Omental fat pad (tissue), 4 donors: Measurements from ENCODE around the gene INPP5D. TPM values are rescaled to one million over a fixed set of nuclear protein-coding genes. Genes with fewer than 3 reads are reported as not detected.

ENCODE experiments used
- ATAC-seq: fragments of 150-250 bp; one replicate; pipeline ENCODE4 v1.9.1; 2016; ENCODE audit warnings: mild to moderate bottlenecking, moderate library complexity; ENCODE audit not compliant: low FRiP score
- DNase-seq: peaks from one replicate; pipeline ENCODE4 v3.0.0-alpha.2; 2019; ENCODE audit warnings: low spot score
- total RNA-seq, 4 donors: library from RNA; depleted of rRNA; stranded (reverse); fragments of >200 nt; gene quantifications; one replicate each; pipeline ENCODE4 v1.1.0, GENCODE V29; 2016
- TF ChIP-seq, protein P1 (sequence below), 3 donors: fragments of 450-650 bp; IDR thresholded peaks; one replicate each; pipeline ENCODE4 v1.5.1; 2016 to 2017; ENCODE audit warnings: antibody characterized with exemption in 3 of 3, mild to moderate bottlenecking in 3 of 3, moderate library complexity in 2 of 3

Gene INPP5D
- total RNA-seq, 4 donors from 2014 or later = 17.9 to 55.8 (median 27.6) TPM

DNA sequence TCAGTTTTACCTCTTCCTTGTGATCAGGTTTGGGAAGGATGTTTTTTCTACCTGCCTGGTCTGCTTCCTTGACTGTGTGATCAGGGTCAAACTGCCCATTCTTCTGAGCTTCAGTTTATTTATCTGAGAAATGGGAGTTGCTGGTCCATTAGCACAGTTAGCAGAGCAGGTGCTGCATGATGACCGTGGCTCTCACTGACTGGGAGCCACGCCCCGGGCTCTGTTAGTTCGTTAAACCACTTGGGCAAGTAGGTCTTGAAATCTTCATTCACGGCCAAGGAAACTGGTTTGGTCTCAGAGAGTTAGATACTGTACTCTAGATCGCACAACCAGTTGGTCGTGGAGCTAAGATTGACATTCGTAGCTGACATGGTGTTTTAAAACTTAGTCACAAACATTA lies 41.7 kb downstream of the INPP5D start:
- TF ChIP-seq, protein P1, sequence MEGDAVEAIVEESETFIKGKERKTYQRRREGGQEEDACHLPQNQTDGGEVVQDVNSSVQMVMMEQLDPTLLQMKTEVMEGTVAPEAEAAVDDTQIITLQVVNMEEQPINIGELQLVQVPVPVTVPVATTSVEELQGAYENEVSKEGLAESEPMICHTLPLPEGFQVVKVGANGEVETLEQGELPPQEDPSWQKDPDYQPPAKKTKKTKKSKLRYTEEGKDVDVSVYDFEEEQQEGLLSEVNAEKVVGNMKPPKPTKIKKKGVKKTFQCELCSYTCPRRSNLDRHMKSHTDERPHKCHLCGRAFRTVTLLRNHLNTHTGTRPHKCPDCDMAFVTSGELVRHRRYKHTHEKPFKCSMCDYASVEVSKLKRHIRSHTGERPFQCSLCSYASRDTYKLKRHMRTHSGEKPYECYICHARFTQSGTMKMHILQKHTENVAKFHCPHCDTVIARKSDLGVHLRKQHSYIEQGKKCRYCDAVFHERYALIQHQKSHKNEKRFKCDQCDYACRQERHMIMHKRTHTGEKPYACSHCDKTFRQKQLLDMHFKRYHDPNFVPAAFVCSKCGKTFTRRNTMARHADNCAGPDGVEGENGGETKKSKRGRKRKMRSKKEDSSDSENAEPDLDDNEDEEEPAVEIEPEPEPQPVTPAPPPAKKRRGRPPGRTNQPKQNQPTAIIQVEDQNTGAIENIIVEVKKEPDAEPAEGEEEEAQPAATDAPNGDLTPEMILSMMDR (IDR thresholded peaks at IDR 0.05) = no peak
- ATAC-seq (no peak), DNase-seq (no peak)

- TF ChIP-seq, protein P1 (IDR thresholded peaks at IDR 0.05) = no peak
- ATAC-seq = no peak
- no peak for DNase-seq
Measured at GRCh38 chr2:233105156-233105895, 45.2 kb downstream of the INPP5D start.

DNA sequence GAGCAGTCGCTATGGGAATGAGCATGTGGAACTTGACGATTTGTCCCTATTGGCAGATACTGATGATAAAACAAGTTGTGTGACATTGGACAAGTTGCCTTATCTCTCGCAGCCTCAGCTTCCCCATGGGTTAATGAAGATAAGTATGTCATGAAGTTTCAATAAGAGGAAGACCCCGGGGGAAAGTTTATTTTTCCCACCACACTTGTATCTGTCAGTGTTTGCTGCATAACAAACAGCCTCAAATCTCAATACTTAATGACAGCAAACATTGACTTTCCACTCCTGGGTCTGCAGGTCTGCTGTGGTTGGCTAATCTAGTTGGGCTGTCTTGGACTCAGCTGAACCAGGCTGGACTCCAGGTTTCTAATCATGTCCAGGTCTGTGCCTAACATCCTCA lies 45.8 kb downstream of the INPP5D start:
- no peak for DNase-seq
- TF ChIP-seq, protein P1 (IDR thresholded peaks at IDR 0.05) = no peak
- no peak for ATAC-seq

- TF ChIP-seq, protein P1 (IDR thresholded peaks at IDR 0.05) = no peak
- ATAC-seq (no peak), DNase-seq (no peak)
Measured at GRCh38 chr2:233107011-233107410, 46.9 kb downstream of the INPP5D start.

- TF ChIP-seq, protein P1 (IDR thresholded peaks at IDR 0.05) = no peak
- no peak for ATAC-seq
- no peak for DNase-seq
Measured at GRCh38 chr2:233107831-233108300, 47.7 kb downstream of the INPP5D start.

DNA sequence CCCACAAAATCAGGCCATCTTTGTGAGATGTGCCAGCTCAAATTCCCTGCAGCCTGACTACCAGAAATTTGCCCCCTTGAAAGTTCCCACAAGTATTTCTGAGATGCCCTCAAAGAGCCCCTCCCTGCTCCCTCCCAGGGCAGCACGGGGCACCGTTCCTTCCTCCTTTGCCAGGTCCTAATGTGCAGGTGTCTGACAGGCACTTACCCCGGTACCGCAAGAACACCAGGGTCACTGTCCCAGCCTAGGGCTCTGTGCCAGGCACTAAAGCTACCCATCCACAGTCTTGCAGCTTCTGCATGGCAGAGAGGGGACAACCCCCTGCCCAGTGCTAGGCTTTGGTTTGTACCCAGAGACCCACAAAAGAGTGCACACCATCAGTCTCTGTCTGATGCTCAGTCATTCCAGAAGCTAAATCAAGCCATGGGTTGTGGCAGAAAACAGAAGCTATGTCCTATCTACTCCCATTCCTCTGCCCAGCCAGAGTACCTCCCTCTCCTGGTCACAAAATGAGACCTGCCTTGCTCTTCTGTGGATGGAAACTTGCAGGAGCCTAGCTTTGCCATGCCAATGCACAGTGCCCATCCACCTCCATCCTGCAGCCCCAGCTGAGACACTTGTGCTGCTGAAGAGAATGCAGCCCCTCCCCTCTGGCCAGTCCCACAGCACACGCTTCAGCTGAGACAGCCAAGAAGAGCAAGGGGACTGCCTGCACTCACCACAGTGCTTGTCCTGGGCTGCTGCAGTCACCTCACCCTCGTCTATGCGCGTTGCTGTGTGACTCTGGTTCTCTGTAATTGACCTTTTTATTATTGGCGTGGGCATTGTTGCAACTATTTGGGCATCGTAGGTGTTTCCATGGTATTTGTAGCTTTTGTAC lies 48.7 kb downstream of the INPP5D start:
- no peak for DNase-seq
- no peak for ATAC-seq
- TF ChIP-seq, protein P1 (IDR thresholded peaks at IDR 0.05) = no peak
